Colonic mucosa (tissue), 4 donors: ENCODE results near the gene RABGAP1L. TPM values are rescaled to one million over a fixed set of nuclear protein-coding genes. Genes with fewer than 3 reads are reported as not detected.
A peak's percentile ranks its signal among the peaks of the same experiment; 100 is the strongest.

Experiments
- DNase-seq: peaks from one replicate; pipeline ENCODE4 v3.0.0-alpha.2; 2020
- H3K27ac ChIP-seq: fragments of 200-600 bp; one replicate; pipeline ENCODE4 v1.8.0; 2021
- H3K27me3 ChIP-seq: fragments of 200-600 bp; one replicate; pipeline ENCODE4 v1.8.0; 2021
- H3K36me3 ChIP-seq: fragments of 200-600 bp; one replicate; pipeline ENCODE4 v1.8.0; 2021
- H3K4me1 ChIP-seq: fragments of 200-600 bp; one replicate; pipeline ENCODE4 v1.8.0; 2021; ENCODE audit warnings: mild to moderate bottlenecking
- H3K4me3 ChIP-seq: fragments of 200-600 bp; one replicate; pipeline ENCODE4 v1.8.0; 2021
- H3K9ac ChIP-seq, 2 donors: one replicate each; pipeline ENCODE4 v1.7.0; 2013; ENCODE audit warnings: control low read depth in 2 of 2, low read depth in 2 of 2, low read length in 2 of 2
- H3K9me3 ChIP-seq: fragments of 200-600 bp; one replicate; pipeline ENCODE4 v1.8.0; 2021
- CTCF ChIP-seq: fragments of 200-600 bp; IDR thresholded peaks from one replicate; pipeline ENCODE4 v1.8.0; 2022; ENCODE audit warnings: antibody characterized with exemption, mild to moderate bottlenecking
- intact Hi-C: fragments of 100-400 bp; cut with DNase I; formaldehyde crosslinking; loops from one replicate; pipeline ENCODE4 v1.14.1; 2022
- total RNA-seq, 2 donors: library from RNA; stranded (reverse); fragmentation: NEBNext Ultra II Directional in 1 of 2; extraction: Animal tissue kit (Norgen Biotek cat#: 25700) in 1 of 2; gene quantifications; one replicate each; pipeline ENCODE4 v1.2.1, GENCODE V29; 2021
- donor health status: healthy.
- donor health status: DM: no; HTN: no; CAD: no.
- donor health status: DM: no; HTN: no; CAD: no.

RABGAP1L gene
- total RNA-seq, 2 donors from 2014 or later = 50.3 to 87.0 TPM

- Histone ChIP-seq H3K27me3 (no peaks in the 10 kb centered on the region), H3K9ac (no peak overlapping the region), H3K9me3 (no peaks in the 10 kb centered on the region), H3K4me3 (no peak overlapping the region), H3K36me3 (no peaks in the 10 kb centered on the region), H3K4me1 (no peaks in the 10 kb centered on the region), H3K27ac (no peak overlapping the region)
- no peak for DNase-seq
- intact Hi-C loops = no loop called here
- TF ChIP-seq CTCF = no peak
Measured at GRCh38 chr1:174971902-174972301, 812.6 kb downstream of the RABGAP1L start.

- Histone ChIP-seq H3K9ac (no peak overlapping the region), H3K27ac (no peak overlapping the region), H3K4me1 (no peaks in the 10 kb centered on the region), H3K4me3 (no peak overlapping the region), H3K27me3 (no peaks in the 10 kb centered on the region), H3K9me3 (no peaks in the 10 kb centered on the region), H3K36me3 (no peaks in the 10 kb centered on the region)
- TF ChIP-seq CTCF = no peak
- no peak for DNase-seq
- intact Hi-C loops = no loop called here
Measured at GRCh38 chr1:174974711-174975119, 815.4 kb downstream of the RABGAP1L start.

- intact Hi-C loops = no loop called here
- DNase-seq = no peak
- no peak overlapping the region for H3K4me3 ChIP-seq
- no peaks in the 10 kb centered on the region for H3K27me3 ChIP-seq
- H3K4me1 ChIP-seq = no peaks in the 10 kb centered on the region
- no peak overlapping the region for H3K27ac ChIP-seq
- no peaks in the 10 kb centered on the region for H3K36me3 ChIP-seq
- TF ChIP-seq CTCF = no peak
- H3K9me3 ChIP-seq = no peaks in the 10 kb centered on the region
- H3K9ac ChIP-seq = no peak overlapping the region
Measured at GRCh38 chr1:174975764-174976163, 816.4 kb downstream of the RABGAP1L start.

GRCh38 chr1:174976436-174977108, 817.3 kb downstream of the RABGAP1L start:
- H3K4me1 ChIP-seq = no peaks in the 10 kb centered on the region
- DNase-seq = no peak
- no peaks in the 10 kb centered on the region for H3K36me3 ChIP-seq
- H3K9me3 ChIP-seq = no peaks in the 10 kb centered on the region
- intact Hi-C loops = no loop called here
- TF ChIP-seq CTCF = no peak
- no peak overlapping the region for H3K9ac ChIP-seq
- no peak overlapping the region for H3K27ac ChIP-seq
- no peaks in the 10 kb centered on the region for H3K27me3 ChIP-seq
- no peak overlapping the region for H3K4me3 ChIP-seq

GRCh38 chr1:174982971-174983689, 823.8 kb downstream of the RABGAP1L start:
- intact Hi-C loops = loop anchor here (5.0 kb wide), 1 partner anchor 211 kb away; no protein-coding TSS in a partner anchor
- TF ChIP-seq CTCF = peak; percentile 43
- H3K27me3 ChIP-seq = no peaks in the 10 kb centered on the region
- no peaks in the 10 kb centered on the region for H3K9me3 ChIP-seq
- no peak overlapping the region for H3K9ac ChIP-seq
- H3K36me3 ChIP-seq = no peaks in the 10 kb centered on the region
- no peaks in the 10 kb centered on the region for H3K4me1 ChIP-seq
- H3K4me3 ChIP-seq = no peak overlapping the region
- no peak overlapping the region for H3K27ac ChIP-seq
- peak; percentile 61 for DNase-seq
